AG09319 (cell line): ENCODE measurements around the gene CDK5RAP3.

Source experiments
- DNase-seq: peaks from one replicate; pipeline ENCODE4 v3.0.0-alpha.2; 2010; ENCODE audit warnings: low read depth; ENCODE audit errors: extremely low read depth
- CTCF ChIP-seq: IDR thresholded peaks from 2 replicates; pipeline ENCODE4 v1.5.1; 2011; ENCODE audit warnings: low read depth, mild to moderate bottlenecking, inconsistent platforms, low read length, moderate library complexity

CDK5RAP3 gene

GRCh38 chr17:47957591-47958490, 13.1 kb upstream of the CDK5RAP3 start, which contains the start of gene PRR15L:
PRR15L (minus strand) TSS chr17:47957883; CDS start chr17:47953234, 4,649 bp downstream.
- no peak for TF ChIP-seq CTCF
- DNase-seq = no peak

GRCh38 chr17:47959825-47960655, 10.9 kb upstream of the CDK5RAP3 start:
- DNase-seq = no peak
- TF ChIP-seq CTCF = no peak

- TF ChIP-seq CTCF = no peak
- DNase-seq = no peak
These were observed 9.5 kb upstream of the CDK5RAP3 start for GRCh38 chr17:47961406-47961805.

GRCh38 chr17:47962901-47963300, 8.0 kb upstream of the CDK5RAP3 start:
- no peak for DNase-seq
- no peak for TF ChIP-seq CTCF

- TF ChIP-seq CTCF = no peak
- no peak for DNase-seq
These were observed 6.1 kb upstream of the CDK5RAP3 start for GRCh38 chr17:47964856-47965255.

GRCh38 chr17:47966079-47966519, 4.8 kb upstream of the CDK5RAP3 start:
- TF ChIP-seq CTCF = no peak
- DNase-seq = no peak

GRCh38 chr17:47967607-47968252, 3.2 kb upstream of the CDK5RAP3 start:
- DNase-seq = no peak
- TF ChIP-seq CTCF = no peak
